A673 (cell line): ENCODE measurements around the gene ZDHHC11.

Experiments
- CTCF ChIP-seq: fragments of 300-800, 200-600 bp; sonication (generic); conservative IDR thresholded peaks from 2 replicates; pipeline ENCODE4 v1.5.1; 2017; ENCODE audit warnings: low read depth, mild to moderate bottlenecking, antibody characterized with exemption, low read length, moderate library complexity, mixed read lengths
- EZH2 ChIP-seq: fragments of 200-600 bp; sonication (generic); IDR thresholded peaks from 2 replicates; pipeline ENCODE4 v1.6.1; 2017; ENCODE audit warnings: borderline replicate concordance, low read depth, mild to moderate bottlenecking, mixed read lengths, antibody characterized with exemption, low read length; ENCODE audit not compliant: poor library complexity, severe bottlenecking

GRCh38 chr5:821504-821903 lies 29.3 kb downstream of the ZDHHC11 start:
- no peak for TF ChIP-seq CTCF
- TF ChIP-seq EZH2, result no peak
